NCI-H187 (cell line): ENCODE data around the gene ATOH1.
A peak's percentile ranks its signal among the peaks of the same experiment; 100 is the strongest.

Experiments
- DNase-seq, 2 experiments: peaks; one replicate each; lab custom pipeline; 2025; lab: John Stamatoyannopoulos, UW

The ATOH1 gene

DNA sequence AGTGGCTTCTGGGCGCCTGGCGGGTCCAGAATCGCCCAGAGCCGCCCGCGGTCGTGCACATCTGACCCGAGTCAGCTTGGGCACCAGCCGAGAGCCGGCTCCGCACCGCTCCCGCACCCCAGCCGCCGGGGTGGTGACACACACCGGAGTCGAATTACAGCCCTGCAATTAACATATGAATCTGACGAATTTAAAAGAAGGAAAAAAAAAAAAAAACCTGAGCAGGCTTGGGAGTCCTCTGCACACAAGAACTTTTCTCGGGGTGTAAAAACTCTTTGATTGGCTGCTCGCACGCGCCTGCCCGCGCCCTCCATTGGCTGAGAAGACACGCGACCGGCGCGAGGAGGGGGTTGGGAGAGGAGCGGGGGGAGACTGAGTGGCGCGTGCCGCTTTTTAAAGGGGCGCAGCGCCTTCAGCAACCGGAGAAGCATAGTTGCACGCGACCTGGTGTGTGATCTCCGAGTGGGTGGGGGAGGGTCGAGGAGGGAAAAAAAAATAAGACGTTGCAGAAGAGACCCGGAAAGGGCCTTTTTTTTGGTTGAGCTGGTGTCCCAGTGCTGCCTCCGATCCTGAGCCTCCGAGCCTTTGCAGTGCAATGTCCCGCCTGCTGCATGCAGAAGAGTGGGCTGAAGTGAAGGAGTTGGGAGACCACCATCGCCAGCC lies at the start of gene ATOH1:
TSS of gene ATOH1 (plus strand) at position 422 of the 663 bp plus-strand sequence. CDS start at position 596, 174 bp downstream.
- DNase-seq, result no peak

DNA sequence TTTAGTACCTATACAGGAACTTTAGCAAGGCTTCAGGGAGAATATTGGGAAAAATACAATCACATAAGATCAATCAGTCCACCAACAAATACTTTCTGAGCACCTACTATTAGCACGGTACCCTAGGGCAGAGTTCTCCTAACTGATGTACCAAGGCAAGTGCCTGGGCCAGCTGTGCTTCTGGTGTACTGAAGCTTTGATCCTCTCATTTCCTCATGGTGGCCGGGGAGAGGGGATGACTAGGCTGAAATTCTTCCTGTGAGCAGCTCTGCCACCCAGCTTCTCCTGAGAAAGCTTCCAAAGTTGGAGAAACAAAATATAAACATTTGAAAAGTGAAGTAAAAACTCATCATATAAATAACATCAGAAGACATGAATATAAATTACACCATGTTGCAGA lies 49.3 kb upstream of the ATOH1 start:
- no peak for DNase-seq

- DNase-seq, result no peak
Observed at GRCh38 chr4:93780080-93780479, 48.5 kb upstream of the ATOH1 start.

GRCh38 chr4:93781198-93781597 lies 47.4 kb upstream of the ATOH1 start:
- no peak for DNase-seq

DNA sequence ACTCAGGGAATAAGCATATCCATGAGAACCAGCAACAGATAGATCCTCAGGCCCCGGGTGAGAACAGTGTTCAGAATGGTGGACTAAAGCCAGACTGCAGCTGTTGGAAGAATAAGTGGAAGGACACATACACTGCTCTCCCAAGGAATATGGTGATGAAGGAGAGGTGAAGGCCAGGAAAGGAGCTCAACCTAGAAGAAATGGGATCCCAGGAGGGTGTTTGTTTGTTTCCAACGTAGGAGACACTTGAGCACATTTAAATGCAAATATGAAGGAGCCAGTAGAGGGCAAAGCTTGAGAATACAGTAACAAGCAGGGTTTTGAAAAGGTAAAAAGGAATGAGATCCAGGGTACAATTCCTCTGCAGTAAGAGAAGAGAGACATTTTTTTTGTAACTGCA lies 42.4 kb upstream of the ATOH1 start:
- DNase-seq, result no peak

GRCh38 chr4:93788712-93789111 lies 39.8 kb upstream of the ATOH1 start:
- DNase-seq, result no peak

- peak in 1 of 2 experiments; percentile 6 for DNase-seq
Observed at GRCh38 chr4:93791570-93792195, 36.9 kb upstream of the ATOH1 start.

DNA sequence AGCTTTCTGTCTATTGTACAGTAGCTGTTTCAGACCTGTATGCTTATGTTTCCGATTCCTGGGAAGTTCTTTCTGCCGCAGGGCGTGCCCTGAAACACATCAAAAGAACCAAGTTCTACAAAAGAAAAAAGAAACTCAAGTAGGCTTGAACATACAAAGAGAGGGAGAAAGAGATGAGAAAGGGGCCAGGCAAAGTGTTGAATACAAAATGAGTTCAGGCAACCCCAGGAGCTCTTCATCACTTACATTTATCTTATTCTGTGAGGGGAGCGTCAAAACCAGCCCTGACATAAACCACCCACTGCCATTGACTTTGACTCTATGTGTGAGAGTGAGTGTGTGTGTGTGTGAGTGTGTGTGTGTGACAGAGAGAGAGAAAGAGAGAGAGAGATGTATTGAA lies 26.5 kb upstream of the ATOH1 start:
- DNase-seq, result no peak

- no peak for DNase-seq
Observed at GRCh38 chr4:93809773-93810172, 18.8 kb upstream of the ATOH1 start.

DNA sequence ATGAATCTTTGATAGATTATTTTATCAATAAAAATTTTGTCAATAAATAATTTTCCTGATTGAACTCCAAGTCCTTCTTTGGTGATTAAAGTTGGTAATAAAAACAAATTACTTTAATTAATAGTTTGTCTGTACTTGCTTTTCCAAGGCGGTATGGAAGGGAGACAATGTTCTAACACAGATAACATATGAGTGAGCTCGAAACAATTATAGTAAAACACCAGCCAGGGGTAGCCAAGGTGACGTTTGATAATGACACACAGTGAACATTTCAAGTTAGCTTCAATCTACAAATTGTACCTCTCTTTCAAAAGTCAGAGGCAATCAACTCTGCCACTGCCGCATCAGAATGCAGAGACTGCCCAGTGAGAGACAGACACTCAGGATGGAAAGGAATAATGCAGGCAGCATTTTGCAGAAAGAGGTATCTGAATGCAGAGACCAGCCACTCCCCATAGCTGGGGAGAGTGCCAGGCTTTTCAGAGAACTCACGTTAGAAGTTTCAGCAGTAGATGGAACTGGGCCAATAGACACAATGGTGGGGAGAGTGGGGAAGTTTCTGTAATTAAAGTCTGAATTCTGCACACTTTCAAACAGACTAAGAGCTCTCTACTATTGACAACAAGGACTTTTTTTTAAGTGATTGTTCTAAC lies 18.1 kb upstream of the ATOH1 start:
- DNase-seq, result no peak

DNA sequence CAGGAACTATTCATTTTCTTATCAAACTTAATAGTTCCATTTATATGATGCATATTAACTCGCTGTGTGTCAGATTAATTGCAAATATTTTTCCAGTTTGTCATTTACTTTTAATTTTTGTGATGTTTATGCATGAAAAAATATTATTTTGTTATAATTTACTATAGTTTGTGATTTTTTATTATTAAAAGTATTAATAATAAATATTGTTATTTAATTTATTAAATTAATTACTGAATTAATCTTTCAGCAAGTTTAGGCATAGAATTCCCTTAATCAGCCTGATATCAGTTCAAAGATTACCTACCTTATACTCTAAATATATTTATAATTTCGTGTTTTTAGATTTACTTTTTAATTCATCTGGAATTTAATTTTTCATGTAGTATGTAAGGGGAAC lies 15.5 kb upstream of the ATOH1 start:
- no peak for DNase-seq

GRCh38 chr4:93814141-93814540 lies 14.4 kb upstream of the ATOH1 start:
- DNase-seq, result no peak

GRCh38 chr4:93814722-93815121 lies 13.8 kb upstream of the ATOH1 start:
- DNase-seq, result no peak

DNA sequence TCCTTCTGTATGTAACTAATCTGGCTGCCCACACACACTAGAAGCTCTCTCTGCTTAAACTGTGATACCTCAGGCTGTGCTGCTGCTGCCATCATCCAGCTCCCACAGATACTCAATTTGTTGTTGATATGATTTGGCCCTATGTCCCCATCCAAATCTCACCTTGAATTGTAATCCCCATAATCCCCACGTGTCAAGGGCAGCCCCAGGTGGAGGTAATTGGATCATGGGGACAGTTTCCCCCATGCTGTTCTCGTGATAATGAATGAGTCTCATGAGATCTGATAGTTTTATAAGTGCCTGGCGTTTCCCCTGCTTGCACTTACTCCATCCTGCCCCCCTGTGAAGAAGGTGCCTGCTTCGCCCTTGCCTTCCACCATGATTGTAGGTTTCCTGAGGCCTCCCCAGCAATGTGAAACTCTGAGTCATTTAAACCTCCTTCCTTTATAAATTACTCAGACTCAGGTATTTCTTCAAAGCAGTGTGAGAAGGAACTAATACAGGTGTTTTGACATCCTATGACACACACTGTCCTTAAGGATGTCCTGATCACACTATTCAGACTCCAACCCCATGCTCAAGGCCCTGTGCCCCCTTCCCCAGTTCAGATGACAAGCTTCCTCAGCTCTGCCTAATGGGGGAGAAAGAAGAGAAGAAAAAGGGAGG lies 2.9 kb upstream of the ATOH1 start:
- no peak for DNase-seq

DNA sequence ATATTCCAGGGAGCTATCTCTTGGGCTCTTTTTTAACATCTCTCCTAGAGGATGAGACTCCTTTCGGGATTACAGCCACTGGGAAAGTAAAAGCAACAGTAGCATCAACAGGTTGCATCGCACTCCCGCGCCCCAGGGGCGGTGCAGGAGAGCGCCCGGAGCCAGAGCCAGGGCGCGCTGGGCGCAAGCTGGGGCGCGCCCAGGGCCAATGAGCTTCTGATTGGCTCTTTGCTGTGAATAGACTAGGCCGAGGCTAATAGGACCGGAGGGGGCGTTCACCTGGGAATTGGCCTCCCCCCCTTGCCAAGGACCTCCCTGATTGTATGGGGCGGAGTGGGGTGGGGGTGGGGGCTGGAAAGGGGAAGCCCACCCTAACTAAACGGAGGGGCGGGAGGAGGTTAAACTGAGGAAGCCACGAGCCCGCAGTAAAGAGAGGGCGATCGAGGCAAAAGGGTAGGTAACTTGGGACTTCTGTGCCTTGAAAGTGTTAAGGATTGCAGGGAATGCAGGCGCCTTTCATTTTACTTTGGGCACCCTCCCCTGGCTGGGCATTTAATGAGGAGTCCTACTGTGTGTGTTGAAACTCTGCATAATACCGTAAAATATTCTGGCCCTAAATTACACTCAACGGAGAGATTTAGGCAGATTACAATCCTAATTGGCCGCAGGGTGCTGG lies 1.1 kb upstream of the ATOH1 start:
- no peak for DNase-seq

DNA sequence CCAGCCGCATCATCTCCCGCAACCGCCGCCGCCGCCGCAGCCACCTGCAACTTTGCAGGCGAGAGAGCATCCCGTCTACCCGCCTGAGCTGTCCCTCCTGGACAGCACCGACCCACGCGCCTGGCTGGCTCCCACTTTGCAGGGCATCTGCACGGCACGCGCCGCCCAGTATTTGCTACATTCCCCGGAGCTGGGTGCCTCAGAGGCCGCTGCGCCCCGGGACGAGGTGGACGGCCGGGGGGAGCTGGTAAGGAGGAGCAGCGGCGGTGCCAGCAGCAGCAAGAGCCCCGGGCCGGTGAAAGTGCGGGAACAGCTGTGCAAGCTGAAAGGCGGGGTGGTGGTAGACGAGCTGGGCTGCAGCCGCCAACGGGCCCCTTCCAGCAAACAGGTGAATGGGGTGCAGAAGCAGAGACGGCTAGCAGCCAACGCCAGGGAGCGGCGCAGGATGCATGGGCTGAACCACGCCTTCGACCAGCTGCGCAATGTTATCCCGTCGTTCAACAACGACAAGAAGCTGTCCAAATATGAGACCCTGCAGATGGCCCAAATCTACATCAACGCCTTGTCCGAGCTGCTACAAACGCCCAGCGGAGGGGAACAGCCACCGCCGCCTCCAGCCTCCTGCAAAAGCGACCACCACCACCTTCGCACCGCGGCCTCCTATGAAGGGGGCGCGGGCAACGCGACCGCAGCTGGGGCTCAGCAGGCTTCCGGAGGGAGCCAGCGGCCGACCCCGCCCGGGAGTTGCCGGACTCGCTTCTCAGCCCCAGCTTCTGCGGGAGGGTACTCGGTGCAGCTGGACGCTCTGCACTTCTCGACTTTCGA lies 654 bp downstream of the ATOH1 start:
- DNase-seq, result no peak

DNA sequence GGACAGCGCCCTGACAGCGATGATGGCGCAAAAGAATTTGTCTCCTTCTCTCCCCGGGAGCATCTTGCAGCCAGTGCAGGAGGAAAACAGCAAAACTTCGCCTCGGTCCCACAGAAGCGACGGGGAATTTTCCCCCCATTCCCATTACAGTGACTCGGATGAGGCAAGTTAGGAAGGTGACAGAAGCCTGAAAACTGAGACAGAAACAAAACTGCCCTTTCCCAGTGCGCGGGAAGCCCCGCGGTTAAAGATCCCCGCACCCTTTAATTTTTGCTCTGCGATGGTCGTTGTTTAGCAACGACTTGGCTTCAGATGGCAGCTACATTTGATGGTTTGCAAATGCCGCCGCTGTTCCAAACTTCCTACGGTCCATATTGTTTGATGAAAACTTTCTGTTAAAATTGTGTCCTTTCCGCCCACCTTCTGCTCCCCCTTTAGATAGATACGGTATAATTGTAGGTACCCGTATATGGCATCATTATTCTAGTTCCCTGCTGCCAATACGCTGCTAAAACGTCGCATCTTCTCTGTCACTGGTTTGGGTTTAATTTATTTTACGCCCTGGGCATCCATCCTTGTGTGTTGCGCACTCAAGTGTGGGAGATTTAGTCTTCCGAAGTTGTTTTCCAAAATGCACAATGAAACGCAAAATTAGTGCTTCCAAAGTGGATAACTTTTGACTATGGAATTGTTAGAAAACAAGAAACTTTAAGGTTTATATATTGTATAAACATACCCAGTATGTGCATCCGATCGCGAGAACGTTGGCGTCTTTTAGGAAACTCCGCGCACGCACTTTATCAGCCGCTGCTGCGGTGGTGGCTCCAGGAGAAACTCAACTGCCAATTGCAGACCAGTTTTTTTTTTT lies 1.5 kb downstream of the ATOH1 start:
- no peak for DNase-seq

DNA sequence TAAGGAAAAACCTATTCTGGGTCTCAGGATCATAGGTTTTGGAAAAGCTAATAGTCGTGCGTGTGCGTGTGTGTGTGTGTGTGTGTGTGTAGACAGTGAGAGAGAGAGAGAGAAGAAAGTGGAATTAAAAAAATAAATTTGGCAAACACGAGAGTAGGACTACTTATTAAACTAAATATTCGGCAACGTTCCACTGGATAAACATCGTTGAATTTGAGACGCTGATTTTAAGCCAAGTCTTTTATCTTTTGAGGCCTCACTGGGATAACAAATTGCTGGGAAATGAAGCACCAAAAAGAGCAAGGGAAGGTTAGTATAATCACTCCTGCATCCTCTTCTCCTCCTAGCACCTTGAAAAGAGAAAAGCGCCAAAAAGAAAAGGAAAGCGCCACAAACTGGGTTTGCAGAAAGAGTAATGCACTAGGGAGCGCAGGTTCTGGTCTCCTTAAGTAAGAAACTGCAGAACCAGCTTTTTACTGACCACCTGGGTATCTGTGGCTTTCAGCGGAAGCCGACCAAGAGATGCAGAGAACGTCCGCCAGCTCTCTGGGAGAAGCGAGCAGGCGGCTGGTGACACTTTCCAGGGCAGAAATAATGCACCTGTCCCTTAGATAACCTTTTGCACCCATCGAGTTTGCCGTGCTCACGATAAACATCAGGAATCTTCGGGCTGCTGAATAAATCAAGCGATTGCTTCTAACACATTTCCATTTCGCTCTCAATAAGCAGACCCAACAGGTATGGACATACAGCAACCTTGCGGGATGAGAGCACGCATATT lies 3.4 kb downstream of the ATOH1 start:
- DNase-seq, result no peak

GRCh38 chr4:93834249-93835066 lies 5.9 kb downstream of the ATOH1 start:
- no peak for DNase-seq
